Mesodermal cell (in vitro differentiated cells): Measurements from ENCODE around the gene SNRK.

Experiments used
- H3K27ac ChIP-seq: 2 replicates; pipeline ENCODE4 v1.7.0; 2013; ENCODE audit warnings: mild to moderate bottlenecking, low read depth, low read length, moderate library complexity; ENCODE audit not compliant: severe bottlenecking
- H3K36me3 ChIP-seq: 2 replicates; pipeline ENCODE4 v1.7.1; 2013; ENCODE audit warnings: mild to moderate bottlenecking, low read length, moderate library complexity; ENCODE audit not compliant: control insufficient read depth, insufficient read depth
- H3K4me1 ChIP-seq: one replicate; pipeline ENCODE4 v1.7.1; 2013; ENCODE audit warnings: mild to moderate bottlenecking, low read length; ENCODE audit not compliant: insufficient read depth, control insufficient read depth, poor library complexity, severe bottlenecking
- H3K4me3 ChIP-seq: 2 replicates; pipeline ENCODE4 v1.7.0; 2013; ENCODE audit warnings: low read length, control low read depth, mild to moderate bottlenecking; ENCODE audit not compliant: insufficient read depth, poor library complexity, severe bottlenecking; ENCODE audit errors: extremely low read depth
- H3K9me3 ChIP-seq: 2 replicates; pipeline ENCODE4 v1.7.1; 2013; ENCODE audit warnings: mild to moderate bottlenecking, low read length, moderate library complexity; ENCODE audit not compliant: control insufficient read depth
- WGBS, 2 experiments: methylation state at CpG; one replicate each; pipeline ENCODE4 v1.1.5; 2013; ENCODE audit warnings: missing lambda C conversion rate in 2 of 2; ENCODE audit not compliant: insufficient coverage in 2 of 2; 5-methylcytosine and 5-hydroxymethylcytosine counted together

Gene SNRK

DNA sequence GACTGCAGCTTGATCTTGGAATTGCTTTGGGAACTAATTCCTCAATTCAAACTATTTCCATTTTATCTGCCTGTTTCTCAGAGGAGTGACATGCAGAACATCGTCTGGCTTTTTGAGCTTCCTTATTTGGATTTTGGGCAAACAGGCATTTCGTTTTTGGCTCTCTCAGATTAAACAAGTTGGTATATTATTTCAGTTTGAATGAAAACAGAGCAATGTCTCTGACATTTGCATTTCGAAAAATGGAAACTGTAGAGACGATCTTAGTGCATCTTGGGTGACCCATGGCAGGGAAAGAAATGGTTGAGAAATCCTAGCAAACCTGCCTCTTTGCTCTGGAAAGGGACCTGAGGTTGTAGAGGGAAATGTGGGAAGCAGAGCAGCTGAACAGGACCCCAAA, 33.0 kb upstream of the SNRK start:
- no peaks in the 10 kb centered on the region for H3K36me3 ChIP-seq
- H3K27ac ChIP-seq: no peak overlapping the region
- H3K4me3 ChIP-seq: no peak overlapping the region
- no peaks in the 10 kb centered on the region for H3K9me3 ChIP-seq
- 87 to 88% methylated on average over 4 of the region's 4 CpGs for WGBS, 2 experiments
- H3K4me1 ChIP-seq: no peaks in the 10 kb centered on the region

DNA sequence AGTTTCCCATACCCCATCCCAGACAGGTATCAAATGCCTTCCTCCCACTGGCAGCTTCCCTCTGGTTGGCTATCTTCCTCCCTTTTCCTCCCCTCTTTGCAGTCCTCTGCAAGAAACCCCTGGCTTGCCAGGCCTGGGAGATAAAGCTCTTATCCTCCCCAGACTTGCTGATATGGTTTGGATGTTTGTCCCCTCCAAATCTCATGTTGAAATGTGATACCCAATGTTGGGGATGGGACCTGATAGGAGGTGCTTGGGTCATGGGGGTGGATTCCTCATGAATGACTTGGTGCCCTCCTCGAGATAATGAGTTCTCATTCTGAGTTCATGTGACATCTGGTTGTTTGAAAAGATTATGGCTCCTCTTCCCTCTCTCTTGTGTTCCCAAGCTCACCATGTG, 32.2 kb upstream of the SNRK start:
- 60 to 100% methylated on average over 1 of the region's 1 CpG for WGBS, 2 experiments
- no peak overlapping the region for H3K4me3 ChIP-seq
- H3K27ac ChIP-seq: no peak overlapping the region
- H3K9me3 ChIP-seq: no peaks in the 10 kb centered on the region
- H3K4me1 ChIP-seq: no peaks in the 10 kb centered on the region
- no peaks in the 10 kb centered on the region for H3K36me3 ChIP-seq

DNA sequence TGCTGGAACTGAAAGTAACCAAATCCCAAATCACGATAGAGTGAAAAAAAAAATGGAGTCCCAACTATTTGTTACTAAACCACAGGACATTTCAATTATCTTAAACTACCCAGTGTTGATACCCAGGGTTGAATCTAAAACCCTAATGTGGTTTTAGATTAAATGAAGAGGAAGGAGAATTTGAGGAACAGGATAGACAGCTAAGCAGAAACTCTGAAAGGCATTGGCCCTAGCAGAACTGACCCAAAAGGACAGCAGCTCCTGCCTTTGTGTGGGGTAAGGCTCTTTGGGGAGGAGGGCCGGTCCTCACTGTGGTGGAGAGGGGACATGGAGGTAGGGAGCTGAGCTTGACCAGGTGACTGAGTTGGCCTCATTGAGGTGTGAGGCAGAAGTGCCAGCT, 30.7 kb upstream of the SNRK start:
- Histone ChIP-seq H3K36me3 (no peaks in the 10 kb centered on the region), H3K4me3 (no peak overlapping the region), H3K9me3 (no peaks in the 10 kb centered on the region), H3K4me1 (no peaks in the 10 kb centered on the region), H3K27ac (no peak overlapping the region)
- WGBS, 2 experiments: 83 to 89% methylated on average over 1 of the region's 2 CpGs

DNA sequence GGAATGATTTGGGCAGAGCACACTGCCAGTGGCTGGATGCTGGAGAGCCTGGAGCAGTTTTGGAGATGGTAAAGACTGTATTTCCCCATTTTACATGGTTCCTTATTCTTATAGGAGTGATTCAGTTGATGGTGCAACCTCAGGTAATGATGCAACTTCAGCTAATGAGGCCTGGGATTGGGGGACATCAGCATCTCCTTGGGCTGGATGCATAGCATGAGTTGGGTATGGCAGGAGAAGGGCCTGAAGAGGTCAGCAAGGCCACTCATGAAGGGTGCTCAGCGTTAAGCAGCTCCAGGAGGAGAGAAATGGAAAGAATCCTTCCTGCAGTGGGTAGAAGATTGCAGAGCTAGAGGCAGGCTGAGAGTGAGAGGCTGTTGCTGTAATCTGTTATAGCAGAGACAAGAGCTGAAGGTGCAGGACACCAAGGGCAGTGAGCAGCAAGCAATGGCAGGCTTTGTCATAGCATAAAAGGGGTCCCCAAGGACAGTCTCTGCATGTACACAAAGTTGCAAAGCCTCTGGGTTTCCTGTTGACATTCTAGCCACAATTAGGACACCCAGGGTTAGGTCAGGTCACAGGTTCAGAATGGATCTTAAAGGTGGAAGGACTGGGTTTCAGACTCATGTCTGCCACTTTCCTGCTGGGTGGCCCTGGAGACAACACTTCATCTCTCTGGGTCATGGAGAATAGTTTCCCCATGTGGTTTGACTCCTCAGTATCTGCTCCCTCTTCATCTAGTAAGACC, 29.5 kb upstream of the SNRK start:
- Histone ChIP-seq H3K4me1 (no peaks in the 10 kb centered on the region), H3K27ac (no peak overlapping the region), H3K4me3 (no peak overlapping the region), H3K9me3 (no peaks in the 10 kb centered on the region), H3K36me3 (no peaks in the 10 kb centered on the region)
- WGBS, 2 experiments: 67 to 91% methylated on average over 1 of the region's 1 CpG

DNA sequence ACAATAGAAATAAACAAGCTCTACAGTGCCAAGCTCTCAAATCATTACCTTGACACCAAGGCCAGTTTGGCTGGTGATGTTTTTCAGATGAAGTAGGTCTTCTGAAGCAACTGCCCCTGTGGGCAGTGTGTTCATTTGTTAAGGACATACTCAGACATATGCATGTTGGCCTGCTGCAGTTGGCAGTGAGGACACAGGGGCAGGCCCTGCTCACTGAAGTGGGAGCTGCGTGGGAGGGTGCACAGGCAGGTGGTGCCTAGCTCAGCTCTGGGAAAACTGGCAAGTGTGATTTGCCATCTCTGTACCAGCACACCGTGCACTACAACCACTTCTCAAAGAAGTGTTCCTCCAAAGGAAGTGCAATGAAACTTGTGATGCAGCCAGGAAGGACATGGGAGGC, 28.5 kb upstream of the SNRK start:
- Histone ChIP-seq H3K4me1 (no peaks in the 10 kb centered on the region), H3K4me3 (no peak overlapping the region), H3K36me3 (no peaks in the 10 kb centered on the region), H3K27ac (no peak overlapping the region), H3K9me3 (no peaks in the 10 kb centered on the region)
- 91% methylated on average over 1 of the region's 2 CpGs; no CpG with 5 or more reads in 1 of the 2 experiments for WGBS, 2 experiments

DNA sequence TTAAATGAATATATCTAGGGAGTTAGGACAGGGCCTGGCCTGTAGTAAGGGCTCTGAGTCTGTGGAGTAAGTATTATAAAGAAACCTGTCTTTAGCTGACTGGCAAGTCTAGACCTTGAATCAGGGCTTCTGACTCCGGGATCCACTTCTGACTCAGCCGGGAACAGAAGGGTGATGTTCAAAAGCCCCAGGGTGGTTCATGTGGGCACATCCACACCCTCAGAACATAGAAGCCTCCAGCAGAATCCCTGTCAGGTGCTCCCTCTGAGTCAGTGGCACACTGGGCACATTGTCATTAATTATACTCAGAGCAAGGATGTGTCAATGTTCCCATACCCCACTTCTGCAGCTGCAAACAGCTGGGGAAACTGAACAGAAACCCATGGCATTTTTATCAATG, 26.7 kb upstream of the SNRK start:
- Histone ChIP-seq H3K4me3 (no peak overlapping the region), H3K27ac (no peak overlapping the region), H3K9me3 (no peaks in the 10 kb centered on the region), H3K36me3 (no peaks in the 10 kb centered on the region), H3K4me1 (no peaks in the 10 kb centered on the region)
- WGBS, 2 experiments: 95% methylated on average over 2 of the region's 2 CpGs; no CpG with 5 or more reads in 1 of the 2 experiments

DNA sequence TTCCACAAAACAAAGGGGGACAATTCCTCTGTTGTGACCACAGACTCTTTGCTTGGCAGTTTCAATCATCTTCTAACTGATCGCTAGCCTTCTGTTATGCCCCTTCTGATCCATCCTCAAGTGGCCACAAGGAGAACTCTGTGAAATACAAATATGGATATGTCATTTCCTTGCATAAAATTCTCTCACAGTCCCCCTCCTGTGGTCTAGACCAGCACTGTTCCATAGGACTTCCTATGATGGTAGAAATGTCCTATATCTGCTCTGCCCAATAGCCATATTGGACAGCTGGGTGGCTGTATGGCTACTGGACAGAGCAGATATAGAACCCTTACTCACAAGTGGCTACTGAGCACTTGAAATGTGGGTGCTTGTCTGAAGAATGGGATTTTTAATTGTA, 25.9 kb upstream of the SNRK start:
- H3K4me3 ChIP-seq: no peak overlapping the region
- WGBS, 2 experiments: no CpG with 5 or more reads among the region's 1 CpG
- H3K27ac ChIP-seq: no peak overlapping the region
- no peaks in the 10 kb centered on the region for H3K4me1 ChIP-seq
- no peaks in the 10 kb centered on the region for H3K36me3 ChIP-seq
- H3K9me3 ChIP-seq: no peaks in the 10 kb centered on the region

DNA sequence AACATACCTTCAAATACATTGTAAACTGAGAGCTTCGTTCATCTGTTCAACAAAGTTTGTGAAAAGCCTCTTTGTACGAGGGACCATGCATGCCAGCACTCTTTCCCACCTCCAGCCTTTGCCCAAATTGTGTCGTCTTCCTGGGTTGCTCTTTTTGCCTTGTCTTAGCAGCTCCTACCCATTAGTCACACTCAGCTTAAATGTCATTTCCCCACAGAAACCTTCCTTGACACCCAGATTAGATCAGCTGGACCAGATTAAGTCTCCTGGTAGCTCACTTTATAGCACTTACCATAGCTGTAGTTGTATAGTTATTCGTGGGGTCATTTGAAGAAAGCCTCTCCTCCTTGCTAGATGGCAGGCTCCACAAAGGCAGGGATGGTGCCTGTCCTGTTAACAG, 24.1 kb upstream of the SNRK start:
- no peaks in the 10 kb centered on the region for H3K36me3 ChIP-seq
- no peaks in the 10 kb centered on the region for H3K4me1 ChIP-seq
- H3K9me3 ChIP-seq: no peaks in the 10 kb centered on the region
- no peak overlapping the region for H3K27ac ChIP-seq
- WGBS, 2 experiments: 84 to 96% methylated on average over 2 to 3 of the region's 4 CpGs
- H3K4me3 ChIP-seq: no peak overlapping the region

DNA sequence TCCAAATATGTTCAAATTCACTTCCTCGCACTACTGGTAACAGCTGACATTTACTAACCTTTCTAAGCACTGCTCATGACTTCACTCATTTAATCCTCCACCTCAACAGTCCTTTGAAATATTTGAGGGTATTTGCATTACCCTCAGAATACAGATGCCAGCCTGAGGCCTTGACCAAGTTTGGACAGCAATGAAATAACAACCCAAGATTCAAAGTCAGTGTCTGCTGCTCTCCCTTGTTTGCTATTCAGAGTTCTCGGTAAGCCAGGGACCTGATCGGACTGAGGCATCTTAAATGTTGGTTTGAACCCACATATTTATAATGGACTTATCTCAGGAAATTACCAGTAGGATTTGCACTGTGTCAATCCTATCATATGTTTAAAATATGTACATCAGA, 19.9 kb upstream of the SNRK start:
- Histone ChIP-seq H3K36me3 (no peaks in the 10 kb centered on the region), H3K9me3 (no peaks in the 10 kb centered on the region), H3K4me1 (no peaks in the 10 kb centered on the region), H3K4me3 (no peak overlapping the region), H3K27ac (no peak overlapping the region)
- no CpG with 5 or more reads among the region's 3 CpGs for WGBS, 2 experiments

DNA sequence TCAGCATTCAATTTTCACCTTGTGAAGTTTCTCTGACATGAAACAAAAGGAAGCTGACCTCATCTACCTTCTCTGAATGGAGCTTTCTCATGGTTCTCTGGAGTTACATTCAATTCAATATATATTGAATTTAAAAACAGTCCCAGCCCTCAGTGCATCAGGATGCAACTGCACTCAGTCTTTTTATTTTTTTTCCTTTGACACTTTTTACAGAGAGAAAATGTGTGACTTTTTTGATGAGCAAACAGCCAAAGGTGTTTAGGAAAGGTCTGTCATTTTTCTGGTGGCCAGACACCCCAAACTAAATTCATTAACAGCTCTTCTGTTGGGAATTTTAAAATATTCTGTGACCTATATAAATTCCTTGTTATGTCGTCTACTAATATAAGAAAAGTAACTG, 19.3 kb upstream of the SNRK start:
- Histone ChIP-seq H3K4me3 (no peak overlapping the region), H3K4me1 (no peaks in the 10 kb centered on the region), H3K36me3 (no peaks in the 10 kb centered on the region), H3K27ac (no peak overlapping the region), H3K9me3 (no peaks in the 10 kb centered on the region)
- no CpG with 5 or more reads among the region's 1 CpG for WGBS, 2 experiments

DNA sequence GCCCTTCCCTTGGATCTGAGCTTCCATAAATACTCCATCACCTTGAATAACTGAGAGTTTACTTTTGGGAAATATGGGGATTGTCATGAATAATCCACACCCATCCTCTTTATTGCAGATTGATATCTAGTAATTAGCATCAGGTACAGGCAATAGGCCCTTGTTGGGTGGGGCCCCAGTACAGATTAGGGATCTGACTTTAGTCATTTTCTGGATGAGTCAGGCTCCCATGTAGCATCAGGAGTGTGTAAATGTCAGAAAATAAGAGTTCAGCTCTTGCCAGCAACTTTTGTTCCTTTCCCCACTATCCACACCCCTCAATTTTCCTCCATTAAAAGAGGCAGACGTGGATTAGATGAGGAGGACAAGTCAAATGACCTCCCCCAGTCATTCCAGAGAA, 17.7 kb upstream of the SNRK start:
- H3K9me3 ChIP-seq: no peaks in the 10 kb centered on the region
- WGBS, 2 experiments: no CpG with 5 or more reads among the region's 1 CpG
- H3K4me3 ChIP-seq: no peak overlapping the region
- H3K4me1 ChIP-seq: no peaks in the 10 kb centered on the region
- H3K36me3 ChIP-seq: no peaks in the 10 kb centered on the region
- no peak overlapping the region for H3K27ac ChIP-seq
